ENCODE results near the gene DNAL1. TPM values are rescaled to one million over a fixed set of nuclear protein-coding genes. Genes with fewer than 3 reads are reported as not detected.

Gene DNAL1
- polyA plus RNA-seq, 1 of the 3 experiments (the other 2 are of a cell fraction) = 2.6 TPM

DNA sequence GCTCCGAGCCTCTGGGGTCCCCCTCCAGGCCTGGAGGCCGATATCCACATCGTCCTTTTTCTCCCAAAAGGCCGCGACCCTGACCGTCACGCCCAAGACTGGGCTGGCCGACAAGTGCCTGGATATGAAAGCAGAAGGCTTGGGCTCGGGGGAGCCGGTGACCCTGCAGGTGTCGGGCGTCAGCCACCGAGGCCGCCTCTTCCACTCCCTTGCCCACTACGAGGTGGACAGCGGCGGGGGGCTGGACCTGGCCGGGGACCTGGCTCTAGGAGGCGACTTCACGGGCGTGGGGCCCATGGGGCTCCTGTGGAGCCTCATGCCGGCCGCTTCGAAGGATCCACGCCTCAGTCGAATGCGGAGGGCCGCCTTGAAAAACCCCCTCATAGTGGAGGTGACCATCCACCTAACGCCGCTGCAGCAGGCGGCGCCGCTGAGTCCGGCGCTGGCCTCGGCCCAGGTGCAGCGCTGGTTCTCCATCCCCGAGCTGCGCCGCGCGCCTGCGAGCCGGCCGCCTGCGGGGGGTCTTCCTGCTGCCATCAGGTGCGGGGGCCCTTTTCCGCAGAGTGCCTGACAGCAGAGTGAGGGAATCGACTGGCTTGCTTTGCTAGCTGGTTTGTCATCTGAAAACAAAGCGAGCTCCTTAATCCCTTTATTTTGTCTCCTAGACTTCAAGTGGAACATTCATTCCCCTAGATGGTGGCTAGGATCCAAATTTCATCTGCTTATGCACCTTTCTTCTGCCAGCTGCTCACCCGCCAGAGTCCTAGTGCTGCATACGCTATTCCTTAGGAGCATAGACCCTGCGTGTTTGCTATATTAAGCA lies 10.6 kb upstream of the DNAL1 start:
- CTCF ChIA-PET = interaction anchor here (0.5 to 7.5 kb wide), 23 partner anchors 10 to 717 kb away, joined by 3 to 73 read pairs (median 5); partner anchors contain the start of genes ACOT2, ACOT6 and DNAL1
- peak overlapping the region; percentile 56; the same call in 1 of the 2 replicates for H3K4me2 ChIP-seq
- DNase-seq = peak; percentile 16

More for the DNA sequence above, 10.6 kb upstream of the DNAL1 start:
- WGBS (ENCODE audit: low lambda C conversion rate) = 88% methylated on average over 40 of the region's 53 CpGs
- H3K4me3 ChIP-seq (ENCODE audit: low read depth in 2 of 2, low read length in 1 of 2) = no peak overlapping the region
- no peaks in the 10 kb centered on the region for H3K36me3 ChIP-seq (replicated peaks in 1 of 2; ENCODE audit: control insufficient read depth in 1 of 2, insufficient read depth in 2 of 2, low read length in 1 of 2)
- POLR2A ChIA-PET = no interaction called here
- H3K27me3 ChIP-seq (ENCODE audit: insufficient read depth) = no peaks in the 10 kb centered on the region
- H3K79me2 ChIP-seq (ENCODE audit: insufficient read depth) = no peaks in the 10 kb centered on the region
- no peaks in the 10 kb centered on the region for H3K4me1 ChIP-seq (ENCODE audit: control insufficient read depth in 1 of 2, insufficient read depth in 2 of 2, low read depth in 1 of 2, low read length in 1 of 2)
- no peaks in the 10 kb centered on the region for H4K20me1 ChIP-seq (ENCODE audit: insufficient read depth)
- no peaks in the 10 kb centered on the region for H3K9me3 ChIP-seq
- peaks cover 5% of the 10 kb centered on the region for H3F3A ChIP-seq (replicated peaks; ENCODE audit: insufficient read depth)
- H3K9me2 ChIP-seq = no peaks in the 10 kb centered on the region
- peak overlapping the region; percentile 96 for H2AFZ ChIP-seq (ENCODE audit: low read depth)
- TF ChIP-seq ELF1 (IDR thresholded peaks at IDR 0.05) (no peak), GABPA (IDR thresholded peaks at IDR 0.05; ENCODE audit: low read depth) (no peak), POLR2AphosphoS5 (IDR thresholded peaks at IDR 0.05; ENCODE audit: low read depth, low read length) (no peak), USF2 (IDR thresholded peaks at IDR 0.05; ENCODE audit: borderline replicate concordance, low read depth, low read length) (no peak), CTCF (IDR thresholded peaks at IDR 0.05) (no peak), RAD21 (IDR thresholded peaks at IDR 0.05; ENCODE audit: low read length) (no peak), YY1 (IDR thresholded peaks at IDR 0.05; ENCODE audit: low read depth) (no peak), PBX3 (IDR thresholded peaks at IDR 0.05) (no peak), MAX (IDR thresholded peaks at IDR 0.05; ENCODE audit: low read depth) (no peak), FOXJ3 (CRISPR knock-in tag; IDR thresholded peaks at IDR 0.05) (no peak), MEF2A (IDR thresholded peaks at IDR 0.05; ENCODE audit: borderline replicate concordance, low read depth) (no peak), NRF1 (IDR thresholded peaks at IDR 0.05; ENCODE audit: low read depth, low read length) (no peak), ZBTB33 (IDR thresholded peaks at IDR 0.05; ENCODE audit: borderline replicate concordance, low read depth) (no peak), RXRA (IDR thresholded peaks at IDR 0.05; ENCODE audit: borderline replicate concordance, low read depth) (no peak), SMC3 (IDR thresholded peaks at IDR 0.05; ENCODE audit: low read depth, low read length) (no peak), SIN3A (IDR thresholded peaks at IDR 0.05; ENCODE audit: borderline replicate concordance, low read depth, low read length) (no peak), FOSL2 (IDR thresholded peaks at IDR 0.05; ENCODE audit: borderline replicate concordance, low read depth) (no peak)
- TF ChIP-seq, protein P1, sequence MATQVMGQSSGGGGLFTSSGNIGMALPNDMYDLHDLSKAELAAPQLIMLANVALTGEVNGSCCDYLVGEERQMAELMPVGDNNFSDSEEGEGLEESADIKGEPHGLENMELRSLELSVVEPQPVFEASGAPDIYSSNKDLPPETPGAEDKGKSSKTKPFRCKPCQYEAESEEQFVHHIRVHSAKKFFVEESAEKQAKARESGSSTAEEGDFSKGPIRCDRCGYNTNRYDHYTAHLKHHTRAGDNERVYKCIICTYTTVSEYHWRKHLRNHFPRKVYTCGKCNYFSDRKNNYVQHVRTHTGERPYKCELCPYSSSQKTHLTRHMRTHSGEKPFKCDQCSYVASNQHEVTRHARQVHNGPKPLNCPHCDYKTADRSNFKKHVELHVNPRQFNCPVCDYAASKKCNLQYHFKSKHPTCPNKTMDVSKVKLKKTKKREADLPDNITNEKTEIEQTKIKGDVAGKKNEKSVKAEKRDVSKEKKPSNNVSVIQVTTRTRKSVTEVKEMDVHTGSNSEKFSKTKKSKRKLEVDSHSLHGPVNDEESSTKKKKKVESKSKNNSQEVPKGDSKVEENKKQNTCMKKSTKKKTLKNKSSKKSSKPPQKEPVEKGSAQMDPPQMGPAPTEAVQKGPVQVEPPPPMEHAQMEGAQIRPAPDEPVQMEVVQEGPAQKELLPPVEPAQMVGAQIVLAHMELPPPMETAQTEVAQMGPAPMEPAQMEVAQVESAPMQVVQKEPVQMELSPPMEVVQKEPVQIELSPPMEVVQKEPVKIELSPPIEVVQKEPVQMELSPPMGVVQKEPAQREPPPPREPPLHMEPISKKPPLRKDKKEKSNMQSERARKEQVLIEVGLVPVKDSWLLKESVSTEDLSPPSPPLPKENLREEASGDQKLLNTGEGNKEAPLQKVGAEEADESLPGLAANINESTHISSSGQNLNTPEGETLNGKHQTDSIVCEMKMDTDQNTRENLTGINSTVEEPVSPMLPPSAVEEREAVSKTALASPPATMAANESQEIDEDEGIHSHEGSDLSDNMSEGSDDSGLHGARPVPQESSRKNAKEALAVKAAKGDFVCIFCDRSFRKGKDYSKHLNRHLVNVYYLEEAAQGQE (IDR thresholded peaks at IDR 0.05; ENCODE audit: low read depth, low read length) = no peak
- no peak overlapping the region for H3K9ac ChIP-seq
- H3K27ac ChIP-seq (ENCODE audit: low read depth in 2 of 2, low read length in 1 of 2) = no peak overlapping the region
